ENCODE data around the gene ZXDC.

ZXDC gene

DNA sequence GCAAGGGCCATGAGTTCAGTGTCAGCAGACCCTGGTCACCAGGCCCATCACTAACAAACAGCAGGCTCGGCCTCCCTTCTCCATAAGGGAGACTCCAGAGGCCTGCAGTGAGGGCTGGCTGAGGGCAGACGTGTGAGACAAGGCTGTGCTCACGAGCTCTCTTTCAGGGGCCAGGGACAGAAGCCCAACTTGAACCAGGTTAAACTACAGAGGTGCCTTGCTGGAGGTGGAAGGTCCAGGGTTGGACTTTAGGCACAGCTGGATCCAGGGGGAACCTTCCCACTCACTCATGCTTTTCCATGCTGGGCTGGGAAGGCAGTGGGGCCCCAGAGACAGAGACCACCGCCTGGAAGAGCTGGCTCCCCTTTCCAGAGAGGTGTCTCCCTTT, 62.0 kb downstream of the ZXDC start:
- DNase-seq, result no peak

DNA sequence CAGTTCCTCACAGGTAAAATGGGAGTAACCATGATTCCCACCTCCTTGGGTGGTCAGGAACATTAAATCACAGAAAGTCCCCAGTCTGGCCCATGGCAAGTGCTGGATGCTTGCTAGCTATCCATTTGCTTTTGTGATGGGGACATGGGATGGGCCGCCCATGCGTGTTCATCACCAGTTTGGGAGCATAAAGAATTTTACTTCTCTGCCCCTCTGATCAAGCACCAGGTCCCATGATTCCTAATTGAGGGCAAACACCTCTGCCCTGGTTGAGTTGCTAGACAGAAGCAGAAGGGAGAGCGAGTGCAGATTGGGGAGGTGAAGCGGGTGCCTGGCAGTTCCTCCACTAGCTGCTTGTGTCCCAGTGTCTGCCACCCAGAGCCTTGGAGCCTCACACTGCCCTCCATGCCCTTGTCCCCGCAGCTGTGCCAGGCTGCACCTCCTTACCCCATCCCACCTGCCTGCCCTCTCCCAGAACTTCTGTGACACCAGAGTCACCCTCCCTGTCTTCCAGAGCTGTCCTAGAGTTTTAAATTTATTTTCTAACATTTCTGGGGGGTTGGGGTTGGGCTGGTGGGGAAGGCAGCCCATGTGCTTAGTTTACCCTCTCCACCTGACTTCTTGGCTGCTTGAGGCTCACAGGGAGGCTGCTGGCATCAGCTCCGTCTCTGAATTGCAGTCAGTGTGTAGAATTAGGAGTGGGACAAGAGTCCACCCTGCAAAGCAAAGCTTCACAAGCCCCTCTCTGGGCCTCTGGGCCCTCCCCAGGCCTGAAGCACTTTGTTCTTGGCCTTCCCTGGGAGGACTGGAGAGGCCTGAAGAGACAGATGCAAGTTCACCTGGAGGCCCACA, 62.6 kb downstream of the ZXDC start:
- DNase-seq, result no peak

DNA sequence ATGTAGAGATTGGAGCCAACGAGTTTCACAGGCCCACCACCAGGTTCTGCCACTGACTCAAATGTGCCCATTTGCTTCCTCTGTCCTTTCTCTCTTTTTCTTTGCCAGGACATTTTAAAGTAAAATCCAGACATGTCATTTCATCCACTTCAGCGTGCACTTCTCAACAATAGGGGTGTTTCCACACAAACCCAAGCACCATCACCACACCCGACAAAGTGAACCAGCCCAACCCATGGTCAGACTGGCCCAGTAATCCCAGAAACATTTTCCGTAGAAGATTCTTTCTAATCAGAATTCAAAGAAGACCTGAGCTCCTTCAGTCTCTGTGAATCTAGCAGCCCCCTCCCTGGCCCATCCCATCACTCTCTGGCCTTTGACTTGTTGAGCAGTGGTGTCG, 67.6 kb downstream of the ZXDC start:
- no peak for DNase-seq

DNA sequence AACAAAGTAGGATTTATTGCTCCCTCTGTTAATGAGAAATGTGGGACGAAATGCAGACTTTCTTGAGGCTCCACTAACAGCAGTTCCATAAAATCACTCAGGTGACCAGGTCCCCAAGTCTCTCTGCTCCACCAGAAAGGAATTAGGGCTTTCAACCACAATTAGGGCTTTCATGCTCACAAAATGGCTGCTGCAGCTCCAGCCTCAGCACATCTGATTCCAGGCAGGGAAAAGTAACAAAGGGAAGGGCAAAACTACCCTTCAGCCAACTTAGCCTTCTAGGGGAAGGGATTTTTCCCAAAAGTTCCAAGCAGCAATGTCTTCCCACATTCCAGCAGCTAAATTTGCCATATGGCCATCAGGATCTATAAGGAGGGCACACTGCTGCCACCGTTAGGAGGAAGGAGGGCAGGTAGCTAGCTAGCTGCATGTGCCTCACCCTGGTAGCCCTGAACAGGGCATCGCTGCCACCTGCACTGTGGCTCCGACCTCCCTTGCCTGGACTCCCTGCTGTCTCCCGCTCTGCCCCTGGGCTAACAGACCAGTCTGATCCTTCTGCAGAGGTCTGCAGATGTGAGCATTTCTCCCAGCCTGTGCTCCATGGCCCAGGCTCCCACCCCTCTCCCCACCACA, 68.2 kb downstream of the ZXDC start:
- no peak for DNase-seq

DNA sequence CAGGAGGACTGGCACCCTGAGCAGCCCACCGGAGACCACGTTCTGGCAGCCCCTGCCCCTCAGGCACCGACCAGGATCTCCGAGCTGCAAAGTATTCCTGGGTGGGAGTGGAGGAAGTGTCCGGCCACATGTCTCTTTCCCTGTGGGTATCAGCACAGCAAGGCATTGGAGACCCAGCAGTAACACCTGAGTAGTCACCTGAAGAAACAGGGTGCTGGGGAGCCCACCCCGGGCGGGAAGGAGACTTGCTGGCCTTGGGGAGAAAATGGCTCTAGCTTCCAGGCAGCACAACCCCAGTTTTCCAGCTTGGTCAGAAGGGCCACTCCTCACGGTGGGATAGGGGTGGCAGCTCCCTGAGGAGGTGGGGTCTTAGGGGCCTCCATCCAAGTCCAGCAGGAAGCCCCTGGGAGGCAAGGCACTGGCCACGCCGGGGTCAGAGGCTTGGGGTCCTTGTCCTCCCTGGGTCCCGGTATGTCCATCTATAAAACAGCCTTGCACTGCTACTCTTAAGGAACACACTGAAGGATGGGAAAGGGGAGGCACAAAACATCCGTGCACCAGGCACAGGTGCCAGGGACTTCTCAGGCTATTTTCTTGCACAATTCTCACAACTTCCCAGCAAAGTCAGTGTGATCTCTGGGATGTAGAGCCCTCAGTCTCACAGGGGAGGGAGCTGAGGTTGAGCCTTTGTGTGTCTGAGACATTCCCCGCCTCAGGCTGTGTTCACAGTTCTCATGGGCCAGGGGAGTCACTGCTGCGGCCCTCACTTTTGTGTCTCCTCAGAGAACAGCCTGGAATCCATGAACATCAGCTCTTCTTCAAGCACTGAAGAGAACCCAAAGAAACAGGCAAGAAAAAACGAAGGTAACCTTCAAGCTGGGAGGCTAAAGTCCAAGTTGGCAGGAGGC, 69.0 kb downstream of the ZXDC start:
- DNase-seq, result no peak

DNA sequence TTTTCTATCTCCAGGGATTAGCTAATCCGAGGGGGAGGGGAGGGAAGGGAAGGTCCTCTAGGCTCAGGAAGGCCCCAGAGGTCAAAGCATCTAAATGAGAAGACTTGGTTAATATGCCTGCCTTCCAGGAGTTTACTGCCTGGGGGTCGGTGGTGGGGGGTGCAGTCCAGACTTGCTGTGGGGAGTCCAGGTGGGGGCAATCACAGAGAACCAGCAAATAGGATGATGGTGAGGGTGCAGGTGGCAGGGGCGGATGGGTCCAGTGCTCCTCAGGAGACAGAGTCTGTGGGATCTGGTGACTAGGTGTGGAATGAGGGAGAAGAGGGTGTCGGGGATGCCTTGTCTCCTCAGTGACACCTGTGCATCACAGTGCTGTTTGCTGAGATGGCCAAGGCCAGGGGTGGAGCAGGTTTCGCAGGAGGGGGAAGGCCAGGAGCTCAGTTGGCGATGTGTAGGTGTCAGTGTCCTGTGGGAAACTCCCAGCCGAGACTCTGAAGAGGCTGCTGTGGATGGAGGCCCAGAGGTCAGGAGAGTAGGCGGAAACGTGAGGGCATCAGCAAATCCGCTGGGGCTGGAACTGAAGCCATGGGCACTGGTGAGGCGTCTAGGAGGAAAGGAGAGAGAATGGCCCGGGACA, 72.9 kb downstream of the ZXDC start:
- DNase-seq, result no peak

DNA sequence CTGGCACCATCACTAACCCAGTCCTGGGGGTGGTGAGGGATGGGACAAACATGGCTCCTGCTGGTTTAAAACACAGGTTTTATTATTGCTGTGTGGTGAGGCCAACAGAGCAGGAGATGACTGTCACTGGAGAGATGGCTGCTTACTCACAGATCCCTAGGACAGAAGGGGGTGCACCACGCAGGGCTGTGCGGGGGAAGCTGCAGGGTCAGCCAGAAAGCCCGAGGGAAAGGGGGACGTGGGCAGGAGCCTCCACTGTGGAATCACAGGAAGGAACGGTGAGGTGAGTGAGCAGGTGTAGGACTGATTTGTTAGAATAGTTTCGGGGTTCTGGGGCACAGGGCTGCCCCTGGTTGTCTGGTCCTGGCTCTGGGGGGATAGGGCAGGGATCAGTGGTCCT, 73.5 kb downstream of the ZXDC start:
- DNase-seq, result no peak

DNA sequence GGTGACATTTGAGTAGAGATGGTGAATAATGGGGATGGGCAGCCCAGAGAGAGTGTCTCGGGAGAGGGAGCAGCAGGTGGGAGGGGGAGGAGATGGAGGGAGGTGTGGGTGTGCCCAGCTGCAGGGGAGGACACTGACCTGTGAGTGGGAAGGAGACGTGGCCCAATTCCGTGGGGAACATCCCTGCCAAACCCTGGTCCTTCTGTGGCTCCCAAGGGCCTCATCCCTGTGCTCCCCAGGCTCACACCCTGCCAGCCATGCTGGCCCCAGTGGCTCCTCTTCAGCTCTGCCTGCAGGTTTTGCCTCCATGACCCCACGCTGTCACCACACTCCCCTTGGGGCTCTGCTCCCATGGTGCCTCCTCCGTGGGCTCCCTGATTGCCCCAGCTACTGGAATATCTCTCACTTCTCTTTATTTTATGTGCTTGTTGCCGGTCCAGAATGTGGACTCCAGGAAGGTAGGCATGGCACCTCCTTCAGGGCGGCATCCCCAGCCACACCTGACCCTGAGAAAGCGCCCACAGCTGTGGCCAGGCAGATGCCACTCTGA, 74.0 kb downstream of the ZXDC start:
- DNase-seq, result no peak

DNA sequence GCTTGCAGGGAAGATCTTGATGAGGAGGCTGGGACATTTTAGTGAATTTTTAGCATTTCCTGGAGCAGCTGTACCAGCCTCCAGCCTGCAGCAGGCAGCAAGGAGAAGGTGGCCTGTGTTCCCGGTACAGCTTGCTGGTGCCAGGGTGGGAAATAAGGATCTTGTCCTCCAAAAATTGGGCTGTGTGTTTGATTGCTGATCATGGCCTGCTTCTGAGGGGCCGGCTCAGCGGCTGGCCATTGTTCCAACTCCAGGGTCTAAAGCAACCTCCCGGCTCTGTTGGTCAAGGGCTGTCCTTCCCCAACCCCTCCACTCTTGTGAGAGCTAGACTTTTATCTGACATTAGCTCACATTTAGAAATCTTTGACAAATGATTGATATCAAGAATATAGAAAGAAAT, 75.9 kb downstream of the ZXDC start:
- DNase-seq, result no peak

DNA sequence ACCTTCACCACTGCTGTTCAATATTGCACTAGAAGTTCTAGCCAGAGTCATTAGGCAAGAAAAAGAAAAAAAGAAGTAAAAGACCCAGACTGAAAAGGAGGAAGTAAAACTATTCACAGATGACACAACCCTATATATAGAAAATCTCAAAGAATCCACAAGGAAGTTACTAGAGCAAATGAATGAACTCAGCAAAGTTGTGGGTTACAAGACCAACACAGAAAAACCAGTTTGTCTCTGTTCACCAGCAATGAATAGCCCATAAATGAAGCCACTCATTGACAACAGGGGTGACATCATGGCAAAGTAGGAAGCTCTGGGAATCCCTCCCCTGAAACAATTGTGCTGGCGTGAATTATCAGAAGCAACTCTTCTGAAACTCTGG, 76.3 kb downstream of the ZXDC start:
- no peak for DNase-seq

DNA sequence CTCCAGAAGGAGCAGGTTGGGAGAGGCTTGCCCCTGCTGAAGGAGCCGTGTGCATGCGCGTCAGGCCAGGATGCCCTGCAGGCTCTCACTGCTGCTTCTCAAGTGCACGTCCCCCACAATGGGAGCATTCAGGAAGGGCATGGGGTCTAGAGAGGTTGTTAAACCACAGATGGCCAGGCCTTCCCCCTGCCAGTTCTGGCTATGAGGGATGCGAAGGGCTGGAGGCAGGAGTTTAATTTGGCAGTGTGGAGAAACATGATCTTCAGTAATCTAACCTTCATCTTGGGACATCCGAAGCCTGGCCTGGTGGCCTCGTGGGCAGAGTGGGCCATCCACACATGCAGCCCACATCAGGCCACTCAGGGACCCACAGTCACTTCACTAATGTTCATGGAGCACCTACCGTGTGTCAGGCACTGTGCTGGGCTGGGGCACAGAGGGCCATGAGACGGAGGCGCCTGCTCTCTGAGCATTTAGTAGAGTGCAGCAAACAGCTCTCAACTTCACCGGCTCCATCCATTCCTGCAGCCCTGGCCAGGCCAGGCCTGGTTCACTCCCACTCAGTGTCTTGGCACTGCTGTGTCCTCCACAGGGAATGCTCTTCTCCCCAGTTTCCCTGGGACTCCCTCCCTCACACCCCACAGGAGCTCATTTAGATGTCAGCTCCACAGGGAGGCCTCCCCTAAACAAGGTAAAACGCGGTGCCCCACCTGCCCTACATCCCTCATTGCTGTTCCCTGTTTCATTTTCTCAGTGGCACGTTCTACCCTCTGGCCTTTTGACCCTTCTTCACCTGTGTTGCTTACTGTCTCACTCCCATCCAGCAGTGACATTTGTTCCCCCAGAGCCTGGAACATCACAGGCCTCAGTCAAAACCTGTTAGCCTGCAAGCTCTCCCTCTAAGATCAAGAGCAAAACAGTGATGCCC, 77.0 kb downstream of the ZXDC start:
- no peak for DNase-seq

DNA sequence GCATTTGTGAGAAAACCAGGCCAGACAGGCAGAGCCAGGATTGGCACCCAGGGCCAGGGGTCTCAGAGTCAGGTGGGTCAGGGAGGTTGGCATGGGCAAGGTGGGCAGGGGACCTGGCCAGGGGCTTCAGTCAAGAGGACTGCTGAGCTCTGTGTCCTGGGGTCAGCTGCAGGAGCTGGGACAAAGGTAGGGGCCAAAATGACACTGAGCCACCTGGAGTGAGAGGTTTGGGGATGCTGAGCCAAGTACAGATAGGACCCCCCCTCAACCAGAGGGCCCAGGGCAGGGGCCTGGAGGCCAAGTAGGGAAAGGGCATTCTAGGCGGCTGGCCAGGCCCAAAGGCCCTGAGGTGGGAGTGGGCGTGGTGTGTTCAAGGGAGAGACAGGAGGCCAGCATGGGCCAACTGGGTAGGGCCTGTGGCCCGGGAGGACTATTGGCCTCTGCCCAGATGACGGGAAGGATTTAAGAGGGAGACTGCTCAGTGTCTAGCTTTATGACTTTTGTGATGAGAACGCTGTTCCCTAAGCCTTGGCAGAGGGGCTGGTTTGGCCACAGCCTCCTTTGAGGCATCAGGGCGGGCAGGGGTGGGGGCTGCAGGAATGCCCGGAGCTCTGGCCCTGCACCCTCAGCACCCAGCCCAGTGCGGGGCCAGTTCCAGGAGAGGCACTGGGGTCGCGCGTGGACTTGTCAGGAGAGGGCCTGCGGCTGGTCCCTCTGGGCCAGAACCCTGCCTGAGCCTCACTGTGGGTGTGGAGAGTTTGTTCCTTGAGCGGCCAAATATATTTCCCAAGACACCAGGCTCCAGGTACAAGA, 77.9 kb downstream of the ZXDC start:
- DNase-seq, result no peak

DNA sequence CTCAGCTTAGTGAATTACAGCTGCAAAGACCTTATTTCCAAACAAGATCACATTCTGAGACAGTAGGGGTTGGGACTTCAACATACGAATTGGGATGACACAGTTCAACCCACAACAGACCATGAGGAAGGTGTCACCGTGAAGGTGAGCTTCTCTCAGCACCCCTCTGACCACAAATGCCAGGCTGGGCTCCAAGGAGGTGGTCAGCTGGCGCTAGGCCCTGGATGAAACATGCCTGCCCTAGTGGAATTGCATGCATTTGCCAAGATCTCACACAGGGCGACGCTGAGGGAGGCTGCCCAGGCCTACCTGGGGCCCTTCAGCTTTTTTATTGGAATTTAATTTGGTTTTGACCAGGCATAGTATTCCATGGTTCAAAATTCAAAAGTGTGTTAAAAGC, 79.2 kb downstream of the ZXDC start:
- no peak for DNase-seq

DNA sequence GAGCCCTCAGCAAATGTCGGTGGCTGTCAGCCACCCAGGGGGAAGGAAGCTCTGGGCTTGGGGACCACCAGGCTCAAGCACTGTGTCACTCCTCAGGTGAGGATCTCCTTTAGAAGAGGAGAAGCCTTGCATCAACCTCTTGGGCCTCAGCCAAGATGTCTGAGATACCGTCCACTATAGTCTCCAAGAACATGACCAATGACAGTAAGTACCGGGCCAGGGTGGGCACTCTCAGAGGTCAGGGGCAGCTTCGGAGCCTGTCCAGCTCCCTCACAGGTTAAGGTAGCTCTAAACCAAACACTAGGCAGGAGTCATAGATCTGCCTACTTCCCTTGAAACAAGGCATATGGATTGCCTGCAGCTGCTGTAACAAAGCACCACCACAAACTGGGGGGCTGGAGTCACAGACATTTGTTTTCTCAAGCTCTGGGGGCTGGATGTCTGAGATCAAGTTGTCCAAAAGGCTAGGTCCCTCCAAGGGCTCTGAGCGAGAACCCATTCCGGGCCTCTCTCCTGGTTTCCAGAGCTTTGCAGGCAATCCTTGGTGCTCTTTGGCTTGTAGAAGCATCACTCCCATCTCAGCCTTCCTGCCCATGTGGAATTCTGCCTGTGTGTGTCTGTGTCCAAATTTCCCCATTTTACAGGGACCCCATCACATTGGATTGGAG, 79.7 kb downstream of the ZXDC start:
- DNase-seq, result no peak

DNA sequence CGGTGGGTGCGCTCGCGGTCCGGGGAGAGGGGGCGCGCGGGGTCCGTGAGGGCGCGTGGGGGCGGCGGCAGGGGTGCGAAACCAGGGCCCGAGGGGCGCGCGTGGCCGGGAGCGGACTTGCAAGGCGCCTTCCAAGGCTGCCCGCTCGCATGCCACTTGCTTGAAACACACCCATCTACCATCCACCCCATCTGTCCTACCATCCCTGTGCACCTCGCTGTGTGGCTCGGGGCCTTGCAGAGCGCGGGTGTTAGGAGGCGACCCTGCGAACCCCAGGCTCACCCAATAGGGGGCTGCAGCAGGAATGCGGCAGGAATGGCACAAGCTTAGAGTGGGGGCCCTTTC, 80.7 kb downstream of the ZXDC start:
- DNase-seq, result no peak

DNA sequence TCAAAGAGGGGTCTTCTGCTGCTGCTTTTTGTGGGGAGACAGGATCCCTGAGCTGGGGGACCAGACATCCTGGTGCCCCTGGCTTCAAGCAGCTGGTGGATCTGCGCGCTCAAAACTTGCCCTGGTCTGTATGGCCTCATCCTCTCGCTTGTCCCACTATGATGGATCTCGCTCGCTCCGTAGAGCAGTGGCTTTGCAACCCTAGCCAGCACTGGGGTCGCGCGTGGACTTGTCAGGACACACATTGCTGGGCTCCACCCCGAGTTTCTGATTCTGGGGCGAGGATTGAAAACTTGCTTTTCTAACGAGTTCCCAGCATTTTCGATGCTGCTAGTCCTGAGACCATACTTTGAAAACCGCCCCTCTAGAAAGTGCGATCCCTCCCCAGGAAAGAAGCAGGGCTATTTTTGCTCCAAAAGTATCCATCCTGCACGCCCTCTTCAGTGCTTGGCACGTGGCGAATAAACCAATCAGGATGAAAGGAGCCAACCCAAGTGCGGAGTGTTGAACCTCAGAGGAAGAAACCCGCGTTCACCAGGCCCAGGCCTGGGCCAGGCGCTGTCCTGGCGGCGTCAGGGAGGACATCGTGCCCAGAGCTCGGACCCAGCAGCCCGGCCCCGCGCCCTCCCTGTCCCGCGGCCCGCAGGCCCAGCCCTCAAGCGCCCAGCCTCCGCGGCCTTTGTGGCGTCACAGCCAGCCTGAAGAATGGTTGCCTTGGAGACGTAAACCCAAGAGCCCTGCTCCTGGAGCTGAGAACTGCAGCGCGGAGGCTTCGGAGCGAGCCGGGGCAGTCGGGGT, 81.3 kb downstream of the ZXDC start, which contains the start of gene CFAP100:
CFAP100 (plus strand) TSS at position 731 of the 798 bp plus-strand sequence. CDS start 1,092 bp downstream, outside the sequence.
- peak; percentile 7 for DNase-seq

DNA sequence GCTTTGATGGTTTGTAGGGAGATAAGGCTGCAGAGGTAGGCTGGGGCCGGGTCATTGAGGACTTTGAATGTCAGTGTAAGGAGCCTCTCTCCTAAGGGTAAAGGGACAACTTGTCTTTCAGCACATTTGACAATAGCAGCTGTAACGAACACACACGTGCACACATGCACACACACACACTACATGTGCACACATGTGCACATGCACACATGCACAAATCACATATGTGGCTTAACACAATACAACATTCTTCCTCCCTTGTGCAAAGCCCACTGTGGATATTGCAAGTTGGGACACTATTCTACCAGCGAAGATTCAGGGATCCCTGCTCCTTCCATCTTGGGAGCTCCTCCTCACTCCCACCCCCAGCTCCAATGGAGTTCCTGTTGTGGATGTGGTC, 82.1 kb downstream of the ZXDC start:
- no peak for DNase-seq

DNA sequence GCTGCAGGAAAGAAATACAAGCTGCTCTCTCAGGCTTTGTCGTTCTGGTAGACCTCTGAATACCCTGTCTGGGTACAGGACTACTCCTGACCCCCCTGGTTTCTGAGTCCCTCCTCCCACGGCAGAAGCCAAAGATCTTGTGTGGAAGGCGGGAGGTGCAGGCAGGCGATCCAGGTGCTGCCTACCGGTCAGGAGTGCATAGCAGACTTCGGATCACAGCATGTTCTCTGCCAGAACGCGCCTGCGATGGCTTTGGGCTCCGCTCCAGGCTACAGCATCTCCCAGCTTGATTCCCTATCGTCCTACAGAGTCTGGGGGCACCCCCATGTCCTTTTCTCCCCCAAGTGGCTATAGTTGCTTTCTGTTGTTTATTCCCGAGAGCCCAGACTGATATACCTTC, 83.4 kb downstream of the ZXDC start:
- DNase-seq, result no peak

DNA sequence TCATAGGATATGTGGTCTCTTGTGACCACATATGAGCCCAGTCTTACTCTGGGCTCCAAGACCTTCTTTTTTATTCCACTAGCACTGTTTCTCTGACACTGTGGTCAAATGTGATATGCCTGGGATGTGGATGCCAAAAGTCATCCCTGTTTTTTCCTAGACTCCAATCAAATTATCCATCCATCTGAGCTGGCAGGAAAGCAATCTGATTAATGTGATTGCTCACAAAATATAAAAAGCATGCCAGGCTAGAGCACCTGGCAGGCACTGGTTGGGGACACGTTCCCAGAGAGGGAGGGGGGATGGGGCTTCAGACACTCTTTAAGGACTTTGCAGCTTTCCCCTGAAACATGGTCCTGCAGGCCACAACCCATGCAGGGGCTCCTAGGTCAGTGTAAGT, 84.1 kb downstream of the ZXDC start:
- no peak for DNase-seq
